K562 (cell line): ENCODE results near the gene COG2. TPM values are rescaled to one million over a fixed set of nuclear protein-coding genes. Genes with fewer than 3 reads are reported as not detected.

Source experiments
- ARID2 ChIP-seq: fragments of 450-650 bp; IDR thresholded peaks from 2 replicates; pipeline ENCODE4 v1.6.1; 2017; ENCODE audit warnings: antibody characterized with exemption, mild to moderate bottlenecking
- ATF3 ChIP-seq, 2 experiments: fragments of 450-650 bp in 1 of 2; sonication (generic) in 1 of 2; formaldehyde crosslinking in 1 of 2; IDR thresholded peaks in 1 of 2; conservative IDR thresholded peaks in 1 of 2; 2 replicates each; pipeline versions ENCODE4 v1.6.1 to v1.8.1; 2016 to 2023; ENCODE audit warnings: mild to moderate bottlenecking in 2 of 2, moderate library complexity in 2 of 2, inconsistent platforms in 1 of 2, missing genetic modification reagents in 1 of 2
- CBFA2T3 ChIP-seq: fragments of 450-650 bp; IDR thresholded peaks from 2 replicates; pipeline ENCODE4 v1.6.1; 2017
- ID3 ChIP-seq, 2 experiments: fragments of 250-450 bp in 1 of 2; fragments of 450-650 bp in 1 of 2; sonication (Bioruptor Pico) in 1 of 2; IDR thresholded peaks; 2 replicates each; pipeline versions ENCODE4 v1.6.1 to v1.8.0; 2016 to 2021; ENCODE audit warnings: mild to moderate bottlenecking in 2 of 2, moderate library complexity in 2 of 2, missing compliant biosample characterization in 1 of 2, missing genetic modification characterization in 1 of 2
- NFATC3 ChIP-seq: fragments of 450-650 bp; IDR thresholded peaks from 2 replicates; pipeline ENCODE4 v1.6.1; 2017; ENCODE audit warnings: mild to moderate bottlenecking
- POLR2H ChIP-seq: IDR thresholded peaks from 2 replicates; pipeline ENCODE4 v1.6.1; 2016; ENCODE audit warnings: missing genetic modification characterization, low read depth, mild to moderate bottlenecking, control low read depth, missing compliant biosample characterization, moderate library complexity
- SRSF1 ChIP-seq: fragments of 200-400 bp; formaldehyde crosslinking; IDR thresholded peaks from 2 replicates; pipeline ENCODE4 v1.6.1; 2017; ENCODE audit warnings: mild to moderate bottlenecking, low read depth, low read length, moderate library complexity
- SUPT5H ChIP-seq: fragments of 450-650 bp; IDR thresholded peaks from 2 replicates; pipeline ENCODE4 v1.6.1; 2016
- TSHZ1 ChIP-seq: fragments of 250-450 bp; sonication (Bioruptor Pico); IDR thresholded peaks from 2 replicates; pipeline ENCODE4 v1.4.0; 2020; ENCODE audit warnings: mild to moderate bottlenecking, moderate library complexity
- XRCC3 ChIP-seq: fragments of 450-650 bp; IDR thresholded peaks from 2 replicates; pipeline ENCODE4 v1.6.1; 2017; ENCODE audit warnings: mild to moderate bottlenecking, moderate library complexity
- ZNF197 ChIP-seq: fragments of 200-800 bp; sonication (Bioruptor generic); IDR thresholded peaks from 2 replicates; pipeline ENCODE4 v1.6.1; 2016; ENCODE audit warnings: low read depth, missing genetic modification characterization, missing compliant biosample characterization
- ZNF318 ChIP-seq, 2 experiments: fragments of 450-650 bp; IDR thresholded peaks; 2 replicates each; pipeline ENCODE4 v1.6.1; 2016; ENCODE audit warnings: mild to moderate bottlenecking in 2 of 2, borderline replicate concordance in 1 of 2, low read depth in 1 of 2, moderate library complexity in 1 of 2
- ZNF384 ChIP-seq: IDR thresholded peaks from 2 replicates; pipeline ENCODE4 v1.6.1; 2012; ENCODE audit warnings: low read depth, low read length, improper control_type of control experiment
- polyA plus RNA-seq, 8 experiments: library from polyadenylated mRNA; depleted of rRNA in 4 of 8; stranded (reverse) in 5 of 8; unstranded in 3 of 8; fragments of >200 nt; fragmentation: Nextera tagmentation in 2 of 8; fragmentation: Illumina TruSeq in 1 of 8; extraction: Ambion mirVana in 2 of 8; extraction: Trizol in 1 of 8; gene quantifications; 2 replicates each; pipeline versions ENCODE4 v1.2.1 to v1.2.3, GENCODE V29; 2011 to 2014; ENCODE audit warnings: inconsistent platforms in 1 of 8, missing spikeins in 1 of 8
- total RNA-seq, 7 experiments: library from RNA; depleted of rRNA in 6 of 7; stranded (reverse); fragments of >200 nt in 6 of 7; fragmentation: Illumina TruSeq in 2 of 7; extraction: Trizol in 2 of 7; gene quantifications; 2 replicates each; pipeline versions ENCODE4 v1.2.1 to v1.2.3, GENCODE V29; 2011 to 2021; ENCODE audit warnings: low replicate concordance in 1 of 7

COG2 gene
- total and polyA plus RNA-seq, 9 of the 15 experiments (the other 6 are each of a cell fraction or from before 2014, with no cell fraction given), result 22.0 to 51.7 (median 33.3) TPM

GRCh38 chr1:230624097-230624713 is 18.1 kb upstream of the COG2 start (continued):
- no peak for TF ChIP-seq ID3 (CRISPR knock-in tag; IDR thresholded peaks at IDR 0.05)
- TF ChIP-seq ID3 (tag; IDR thresholded peaks at IDR 0.05), result no peak
- TF ChIP-seq XRCC3, result no peak
- TF ChIP-seq ZNF197 (CRISPR knock-in tag), result no peak
- no peak for TF ChIP-seq SRSF1
- peak; percentile 69; the same call in 1 of the 2 replicates for TF ChIP-seq ATF3 (IDR thresholded peaks at IDR 0.05)
- TF ChIP-seq ATF3 (CRISPR knock-in tag; conservative IDR thresholded peaks at IDR 0.05), result no peak
- TF ChIP-seq POLR2H (tag), result no peak
- no peak for TF ChIP-seq TSHZ1 (CRISPR knock-in tag)
- no peak for TF ChIP-seq ARID2
- no peak for TF ChIP-seq NFATC3
- no peak for TF ChIP-seq CBFA2T3
- no peak for TF ChIP-seq ZNF384
- no peak for TF ChIP-seq ZNF318 (IDR thresholded peaks at IDR 0.05; ENCODE audit: borderline replicate concordance in 1 of 2, low read depth in 1 of 2)
- TF ChIP-seq SUPT5H, result no peak
